GM23338 (cell line): Measurements from ENCODE around the gene SEC22A.

Experiments used
- CREB1 ChIP-seq: fragments of 250-450 bp; sonication (Bioruptor Pico); IDR thresholded peaks from 2 replicates; pipeline ENCODE4 v1.5.0; 2020; ENCODE audit warnings: low read depth, mild to moderate bottlenecking, moderate library complexity
- CTCF ChIP-seq, 2 experiments: fragments of 200-600 bp in 1 of 2; sonication (generic) in 1 of 2; conservative IDR thresholded peaks; 2 replicates each; pipeline versions ENCODE4 v1.5.1 to v1.6.1; 2016 to 2017; ENCODE audit warnings: antibody characterized with exemption in 2 of 2, low read depth in 2 of 2, mild to moderate bottlenecking in 2 of 2, moderate library complexity in 1 of 2
- EZH2 ChIP-seq: fragments of 200-600 bp; sonication (generic); IDR thresholded peaks from one replicate; pipeline ENCODE4 v1.8.0; 2017; ENCODE audit warnings: antibody characterized with exemption, mild to moderate bottlenecking, low read depth; ENCODE audit not compliant: unreplicated experiment
- EZH2phosphoT487 ChIP-seq: fragments of 200-600 bp; sonication (generic); IDR thresholded peaks from one replicate; pipeline ENCODE4 v1.8.1; 2018; ENCODE audit warnings: antibody characterized with exemption; ENCODE audit not compliant: unreplicated experiment
- NANOG ChIP-seq: IDR thresholded peaks from 2 replicates; pipeline ENCODE4 v1.6.1; 2016; ENCODE audit warnings: antibody characterized with exemption, borderline replicate concordance
- POLR2AphosphoS5 ChIP-seq: IDR thresholded peaks from 2 replicates; pipeline ENCODE4 v1.6.1; 2016; ENCODE audit warnings: antibody characterized with exemption, low read depth
- STAT1 ChIP-seq: IDR thresholded peaks from one replicate; pipeline ENCODE4 v1.6.1; 2016; ENCODE audit warnings: antibody characterized with exemption; ENCODE audit not compliant: unreplicated experiment
- ZNF331 ChIP-seq: fragments of 250-450 bp; sonication (Bioruptor Pico); IDR thresholded peaks from 2 replicates; pipeline ENCODE4 v1.5.0; 2020; ENCODE audit warnings: low read depth, mild to moderate bottlenecking, moderate library complexity
- TF ChIP-seq, protein P1 (sequence below): IDR thresholded peaks from 2 replicates; pipeline ENCODE4 v1.6.1; 2016; ENCODE audit warnings: antibody characterized with exemption

DNA sequence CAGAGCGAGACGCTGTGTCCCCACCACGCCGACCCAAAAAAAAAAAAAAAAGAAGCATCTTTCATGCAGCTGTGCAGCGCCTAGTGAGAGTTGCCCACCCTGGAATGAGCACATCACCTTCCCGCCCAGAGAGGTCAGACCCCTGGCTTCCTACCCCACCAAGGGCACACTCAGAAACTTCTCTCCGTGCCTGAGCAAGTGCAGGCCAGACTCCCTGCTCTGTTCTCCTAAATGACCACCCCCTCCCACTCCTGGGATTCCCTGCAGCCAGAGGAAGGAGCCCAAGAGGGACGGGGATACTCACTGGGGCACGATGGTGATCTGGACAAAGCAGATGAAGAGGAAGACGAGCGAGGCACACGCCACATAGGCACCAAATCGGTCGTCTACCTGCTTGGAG is 116.0 kb downstream of the SEC22A start:
- TF ChIP-seq EZH2: no peak
- TF ChIP-seq, protein P1, sequence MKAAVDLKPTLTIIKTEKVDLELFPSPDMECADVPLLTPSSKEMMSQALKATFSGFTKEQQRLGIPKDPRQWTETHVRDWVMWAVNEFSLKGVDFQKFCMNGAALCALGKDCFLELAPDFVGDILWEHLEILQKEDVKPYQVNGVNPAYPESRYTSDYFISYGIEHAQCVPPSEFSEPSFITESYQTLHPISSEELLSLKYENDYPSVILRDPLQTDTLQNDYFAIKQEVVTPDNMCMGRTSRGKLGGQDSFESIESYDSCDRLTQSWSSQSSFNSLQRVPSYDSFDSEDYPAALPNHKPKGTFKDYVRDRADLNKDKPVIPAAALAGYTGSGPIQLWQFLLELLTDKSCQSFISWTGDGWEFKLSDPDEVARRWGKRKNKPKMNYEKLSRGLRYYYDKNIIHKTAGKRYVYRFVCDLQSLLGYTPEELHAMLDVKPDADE: no peak
- no peak for TF ChIP-seq CTCF (conservative IDR thresholded peaks at IDR 0.05; ENCODE audit: low read depth in 2 of 2)
- no peak for TF ChIP-seq POLR2AphosphoS5
- no peak for TF ChIP-seq EZH2phosphoT487
- TF ChIP-seq CREB1 (CRISPR knock-in tag): no peak
- no peak for TF ChIP-seq NANOG
- TF ChIP-seq STAT1: no peak
- TF ChIP-seq ZNF331 (CRISPR knock-in tag): no peak
